Upper lobe of left lung (tissue), 6 donors: ENCODE data around the gene WDR59. TPM values are rescaled to one million over a fixed set of nuclear protein-coding genes. Genes with fewer than 3 reads are reported as not detected.

Experiments
- ATAC-seq, 2 donors: fragments of 200-7000 bp; cut with Tn5 transposase; one replicate each; pipeline ENCODE4 v1.9.1; 2022; ENCODE audit warnings: mild to moderate bottlenecking in 2 of 2, moderate library complexity in 2 of 2; ENCODE audit not compliant: low FRiP score in 2 of 2
- DNase-seq, 2 donors: peaks; one replicate each; pipeline ENCODE4 v3.0.0-alpha.2; 2019 to 2020
- H3K27ac ChIP-seq, 4 donors: fragments of 200-600 bp; sonication (generic); one replicate each; pipeline ENCODE4 v1.5.1; 2016 to 2019
- H3K27me3 ChIP-seq, 4 donors: fragments of 200-600 bp; sonication (generic); one replicate each; pipeline ENCODE4 v1.5.1; 2017 to 2019
- H3K36me3 ChIP-seq, 4 donors: fragments of 200-600 bp; sonication (generic); one replicate each; pipeline ENCODE4 v1.5.1; 2016 to 2019
- H3K4me1 ChIP-seq, 4 donors: fragments of 200-600 bp; sonication (generic); one replicate each; pipeline ENCODE4 v1.5.1; 2018 to 2019
- H3K4me3 ChIP-seq, 4 donors: fragments of 200-600 bp; sonication (generic); one replicate each; pipeline ENCODE4 v1.5.1; 2017 to 2019; ENCODE audit warnings: mild to moderate bottlenecking in 2 of 4, moderate library complexity in 1 of 4
- H3K9me3 ChIP-seq, 4 donors: fragments of 200-600 bp; sonication (generic); one replicate each; pipeline ENCODE4 v1.5.1; 2018 to 2019
- CTCF ChIP-seq, 6 experiments: fragments of 450-650 bp in 4 of 6; fragments of 200-600 bp in 2 of 6; sonication (generic) in 2 of 6; IDR thresholded peaks; one replicate each; pipeline ENCODE4 v1.5.1; 2016 to 2019; ENCODE audit warnings: antibody characterized with exemption in 6 of 6
- EP300 ChIP-seq, 4 donors: sonication (generic); formaldehyde crosslinking; IDR thresholded peaks; one replicate each; pipeline ENCODE4 v1.5.1; 2017; ENCODE audit warnings: antibody characterized with exemption in 4 of 4, control low read depth in 2 of 4
- POLR2A ChIP-seq, 4 donors: fragments of 450-650 bp; IDR thresholded peaks; one replicate each; pipeline ENCODE4 v1.5.1; 2016 to 2017; ENCODE audit warnings: antibody characterized with exemption in 4 of 4, mild to moderate bottlenecking in 2 of 4
- POLR2AphosphoS5 ChIP-seq, 2 donors: sonication (generic); formaldehyde crosslinking; IDR thresholded peaks; one replicate each; pipeline ENCODE4 v1.5.1; 2017; ENCODE audit warnings: antibody characterized with exemption in 2 of 2
- WGBS, 2 donors: methylation state at CpG; one replicate each; pipeline ENCODE4 v1.1.5; 2017 to 2018; 5-methylcytosine and 5-hydroxymethylcytosine counted together
- total RNA-seq, 6 donors: library from RNA; depleted of rRNA in 4 of 6; stranded (reverse); fragments of >200 nt in 4 of 6; gene quantifications; one replicate each; pipeline versions ENCODE4 v1.1.0 to v1.2.1, GENCODE V29; 2016 to 2021
- donor health status: DM: no; HTN: no; CAD: no; lungs with moderate emphysema.
- donor health status: DM: no; HTN: yes; CAD: no; lungs with severe emphysema.

Gene WDR59
- total RNA-seq, 6 donors from 2014 or later: 16.0 to 138 (median 37.5) TPM

GRCh38 chr16:74944466-74944865, 40.5 kb downstream of the WDR59 start:
- H3K4me1 ChIP-seq: no peaks in the 10 kb centered on the region
- no peak overlapping the region for H3K4me3 ChIP-seq
- ATAC-seq (no peak), DNase-seq (no peak)
- TF ChIP-seq CTCF (IDR thresholded peaks at IDR 0.05) (no peak), POLR2A (IDR thresholded peaks at IDR 0.05) (no peak)
- no peaks in the 10 kb centered on the region for H3K9me3 ChIP-seq
- peaks cover 14 to 86% (median 24%) of the 10 kb centered on the region in 4 donors for H3K36me3 ChIP-seq
- H3K27ac ChIP-seq: no peak overlapping the region
- no peaks in the 10 kb centered on the region for H3K27me3 ChIP-seq
- WGBS, 2 donors: 84 to 94% methylated on average over 6 of the region's 6 CpGs

- H3K27ac ChIP-seq: no peak overlapping the region
- H3K4me1 ChIP-seq: no peaks in the 10 kb centered on the region
- ATAC-seq: no peak
- peaks cover 13 to 89% (median 26%) of the 10 kb centered on the region in 4 donors for H3K36me3 ChIP-seq
- no peak for DNase-seq
- H3K9me3 ChIP-seq: no peaks in the 10 kb centered on the region
- no peak overlapping the region for H3K4me3 ChIP-seq
- no peaks in the 10 kb centered on the region for H3K27me3 ChIP-seq
- no peak for TF ChIP-seq POLR2AphosphoS5 (IDR thresholded peaks at IDR 0.05)
- TF ChIP-seq EP300 (IDR thresholded peaks at IDR 0.05): no peak
- TF ChIP-seq CTCF (IDR thresholded peaks at IDR 0.05): no peak
- no peak for TF ChIP-seq POLR2A (IDR thresholded peaks at IDR 0.05)
- 75 to 76% methylated on average over 4 of the region's 4 CpGs for WGBS, 2 donors
These were observed 41.7 kb downstream of the WDR59 start for GRCh38 chr16:74942977-74943918.

- no peak for TF ChIP-seq POLR2AphosphoS5 (IDR thresholded peaks at IDR 0.05)
- no peak for TF ChIP-seq EP300 (IDR thresholded peaks at IDR 0.05)
- TF ChIP-seq POLR2A (IDR thresholded peaks at IDR 0.05): no peak
- no peak for TF ChIP-seq CTCF (IDR thresholded peaks at IDR 0.05)
- Histone ChIP-seq H3K4me3 (no peak overlapping the region), H3K36me3 (peaks cover 12 to 89% (median 28%) of the 10 kb centered on the region in 4 donors), H3K27me3 (no peaks in the 10 kb centered on the region), H3K9me3 (no peaks in the 10 kb centered on the region), H3K4me1 (no peaks in the 10 kb centered on the region), H3K27ac (no peak overlapping the region)
- ATAC-seq (no peak), DNase-seq (no peak)
- 90 to 91% methylated on average over 8 of the region's 8 CpGs for WGBS, 2 donors
These were observed 42.4 kb downstream of the WDR59 start for GRCh38 chr16:74942566-74942965.

- H3K36me3 ChIP-seq: peaks cover 11 to 83% (median 30%) of the 10 kb centered on the region in 4 donors
These were observed 45.2 kb downstream of the WDR59 start for GRCh38 chr16:74939688-74940087.

More at GRCh38 chr16:74939688-74940087, 45.2 kb downstream of the WDR59 start:
- TF ChIP-seq CTCF (IDR thresholded peaks at IDR 0.05) (no peak), POLR2AphosphoS5 (IDR thresholded peaks at IDR 0.05) (no peak), POLR2A (IDR thresholded peaks at IDR 0.05) (no peak), EP300 (IDR thresholded peaks at IDR 0.05) (no peak)
- no peak for DNase-seq
- no peak overlapping the region for H3K27ac ChIP-seq
- no peaks in the 10 kb centered on the region for H3K27me3 ChIP-seq
- H3K9me3 ChIP-seq: no peaks in the 10 kb centered on the region
- ATAC-seq: no peak
- no peak overlapping the region for H3K4me3 ChIP-seq
- no peaks in the 10 kb centered on the region for H3K4me1 ChIP-seq
